ENCODE measurements around the gene ZNF554.
"Not testable (repeated sequence)": the region's sequence is repeated elsewhere in the genome, so short reads cannot be mapped to it uniquely, and the experiment has no call there.

ZNF554 gene

GRCh38 chr19:2808129-2808941 is 11.3 kb upstream of the ZNF554 start:
- DNase-seq = no peak

GRCh38 chr19:2809387-2810140 is 10.1 kb upstream of the ZNF554 start:
- DNase-seq = no peak

GRCh38 chr19:2810141-2811091 is 9.3 kb upstream of the ZNF554 start:
- DNase-seq = no peak

- DNase-seq = no peak
Observed at GRCh38 chr19:2811221-2811722, 8.4 kb upstream of the ZNF554 start.

GRCh38 chr19:2811735-2812413 is 7.8 kb upstream of the ZNF554 start:
- DNase-seq = no peak

GRCh38 chr19:2812414-2813234 is 7.0 kb upstream of the ZNF554 start:
- DNase-seq = no peak

GRCh38 chr19:2813235-2814160 is 6.2 kb upstream of the ZNF554 start:
- no peak for DNase-seq

- no peak for DNase-seq
Observed at GRCh38 chr19:2814426-2814825, 5.2 kb upstream of the ZNF554 start.

- no peak for DNase-seq
Observed at GRCh38 chr19:2815191-2815614, 4.5 kb upstream of the ZNF554 start.

GRCh38 chr19:2815923-2816322 is 3.7 kb upstream of the ZNF554 start:
- no peak for DNase-seq

- no peak for DNase-seq
Observed at GRCh38 chr19:2816641-2817040, 3.0 kb upstream of the ZNF554 start.

- not testable (repeated sequence) for DNase-seq
Observed at GRCh38 chr19:2817237-2817829, 2.3 kb upstream of the ZNF554 start.

- no peak for DNase-seq
Observed at GRCh38 chr19:2820112-2820702, 539 bp downstream of the ZNF554 start.

GRCh38 chr19:2822846-2823245 is 3.2 kb downstream of the ZNF554 start:
- DNase-seq = no peak

GRCh38 chr19:2823646-2824045 is 4.0 kb downstream of the ZNF554 start:
- DNase-seq = no peak

- no peak for DNase-seq
Observed at GRCh38 chr19:2824129-2824528, 4.5 kb downstream of the ZNF554 start.

- no peak for DNase-seq
Observed at GRCh38 chr19:2827022-2827421, 7.4 kb downstream of the ZNF554 start.

- no peak for DNase-seq
Observed at GRCh38 chr19:2827840-2828489, 8.3 kb downstream of the ZNF554 start.

All from NCI-H1436 (cell line).